ENCODE data around the gene GNAL.
"Not testable (repeated sequence)": the region's sequence is repeated elsewhere in the genome, so short reads cannot be mapped to it uniquely, and the experiment has no call there.

GNAL gene

GRCh38 chr18:11905613-11906012, 216.5 kb downstream of the GNAL start:
- intact Hi-C loops (cut with DNase I) = loop anchor here (5.0 kb wide), 1 partner anchor 53 kb away; the partner anchor contains the start of gene CHMP1B
- no peak for DNase-seq

GRCh38 chr18:11906176-11906575, 217.1 kb downstream of the GNAL start:
- intact Hi-C loops (cut with DNase I) = loop anchor here (5.0 kb wide), 1 partner anchor 54 kb away; the partner anchor contains the start of gene CHMP1B
- no peak for DNase-seq

- DNase-seq = peak in 1 of 42 donors; percentile 42
- intact Hi-C loops (cut with DNase I) = loop anchor here (5.0 kb wide), 1 partner anchor 55 kb away; the partner anchor contains the start of gene CHMP1B
Observed at GRCh38 chr18:11906926-11907874, 218.1 kb downstream of the GNAL start.

- peak; percentile 67 to 96 (median 90) for DNase-seq
- intact Hi-C loops (cut with DNase I) = loop anchor here (5.0 kb wide), 1 partner anchor 56 kb away; the partner anchor contains the start of gene CHMP1B
Observed at GRCh38 chr18:11908182-11909060, 219.4 kb downstream of the GNAL start, which contains the start of gene MPPE1. MPPE1 (minus strand) TSS chr18:11908317; CDS start chr18:11897264, 11,053 bp downstream.

GRCh38 chr18:11909061-11909455, 220.0 kb downstream of the GNAL start:
- intact Hi-C loops (cut with DNase I) = loop anchor here (5.0 kb wide), 1 partner anchor 57 kb away; the partner anchor contains the start of gene CHMP1B

GRCh38 chr18:11909591-11910026, 220.5 kb downstream of the GNAL start:
- intact Hi-C loops (cut with DNase I) = loop anchor here (5.0 kb wide), 1 partner anchor 57 kb away; the partner anchor contains the start of gene CHMP1B
- no peak for DNase-seq

More at GRCh38 chr18:11909061-11909455, 220.0 kb downstream of the GNAL start:
- DNase-seq = peak in 8 of 42 donors; percentile 41 to 65 (median 55)

GRCh38 chr18:11916880-11917279, 227.8 kb downstream of the GNAL start:
- intact Hi-C loops (cut with DNase I) = not testable (repeated sequence)
- peak in 1 of 42 donors; percentile 12 for DNase-seq

GRCh38 chr18:11919522-11919921, 230.5 kb downstream of the GNAL start:
- DNase-seq; intact Hi-C loops (cut with DNase I): not testable (repeated sequence)

GRCh38 chr18:11923450-11923849, 234.4 kb downstream of the GNAL start:
- intact Hi-C loops (cut with DNase I) = no loop called here
- no peak for DNase-seq

GRCh38 chr18:11925800-11926481, 236.9 kb downstream of the GNAL start:
- intact Hi-C loops (cut with DNase I) = no loop called here
- no peak for DNase-seq

GRCh38 chr18:11927497-11927896, 238.4 kb downstream of the GNAL start:
- DNase-seq = no peak
- intact Hi-C loops (cut with DNase I) = no loop called here

GRCh38 chr18:11932393-11932792, 243.3 kb downstream of the GNAL start:
- intact Hi-C loops (cut with DNase I) = no loop called here
- no peak for DNase-seq
